Ascending aorta (tissue), 2 donors: Measurements from ENCODE around the gene PSAPL1. TPM values are rescaled to one million over a fixed set of nuclear protein-coding genes. Genes with fewer than 3 reads are reported as not detected.

Source experiments
- DNase-seq, 2 donors: peaks; one replicate each; pipeline ENCODE4 v3.0.0-alpha.2; 2019; ENCODE audit warnings: low spot score in 2 of 2
- H3K27ac ChIP-seq, 2 donors: fragments of 200-600 bp; sonication (generic); one replicate each; pipeline ENCODE4 v1.5.1; 2016 to 2017; ENCODE audit warnings: mild to moderate bottlenecking in 1 of 2
- H3K27me3 ChIP-seq: fragments of 200-600 bp; sonication (generic); one replicate; pipeline ENCODE4 v1.5.1; 2017
- H3K36me3 ChIP-seq, 2 donors: fragments of 200-600 bp; sonication (generic); one replicate each; pipeline ENCODE4 v1.5.1; 2016
- H3K4me1 ChIP-seq, 2 donors: fragments of 200-600 bp; sonication (generic); one replicate each; pipeline ENCODE4 v1.5.1; 2016 to 2017; ENCODE audit warnings: mild to moderate bottlenecking in 1 of 2
- H3K4me3 ChIP-seq, 2 donors: fragments of 200-600 bp; sonication (generic); one replicate each; pipeline ENCODE4 v1.5.1; 2016 to 2017; ENCODE audit warnings: mild to moderate bottlenecking in 1 of 2
- H3K9me3 ChIP-seq, 2 donors: fragments of 200-600 bp; sonication (generic); one replicate each; pipeline ENCODE4 v1.5.1; 2016
- intact Hi-C: fragments of 100-400 bp; cut with DNase I; formaldehyde crosslinking; loops from one replicate; pipeline ENCODE4 v1.15.1; 2023
- total RNA-seq: library from RNA; depleted of rRNA; stranded (reverse); fragments of >200 nt; gene quantifications from one replicate; pipeline ENCODE4 v1.1.0, GENCODE V29; 2016
- TF ChIP-seq, protein P1 (sequence below), 3 experiments: fragments of 200-600 bp in 2 of 3; fragments of 450-650 bp in 1 of 3; sonication (generic) in 2 of 3; IDR thresholded peaks; one replicate each; pipeline ENCODE4 v1.5.1; 2016 to 2019; ENCODE audit warnings: antibody characterized with exemption in 3 of 3, mild to moderate bottlenecking in 1 of 3, moderate library complexity in 1 of 3

PSAPL1 gene
- total RNA-seq, 1 donor from 2014 or later: not detected

DNA sequence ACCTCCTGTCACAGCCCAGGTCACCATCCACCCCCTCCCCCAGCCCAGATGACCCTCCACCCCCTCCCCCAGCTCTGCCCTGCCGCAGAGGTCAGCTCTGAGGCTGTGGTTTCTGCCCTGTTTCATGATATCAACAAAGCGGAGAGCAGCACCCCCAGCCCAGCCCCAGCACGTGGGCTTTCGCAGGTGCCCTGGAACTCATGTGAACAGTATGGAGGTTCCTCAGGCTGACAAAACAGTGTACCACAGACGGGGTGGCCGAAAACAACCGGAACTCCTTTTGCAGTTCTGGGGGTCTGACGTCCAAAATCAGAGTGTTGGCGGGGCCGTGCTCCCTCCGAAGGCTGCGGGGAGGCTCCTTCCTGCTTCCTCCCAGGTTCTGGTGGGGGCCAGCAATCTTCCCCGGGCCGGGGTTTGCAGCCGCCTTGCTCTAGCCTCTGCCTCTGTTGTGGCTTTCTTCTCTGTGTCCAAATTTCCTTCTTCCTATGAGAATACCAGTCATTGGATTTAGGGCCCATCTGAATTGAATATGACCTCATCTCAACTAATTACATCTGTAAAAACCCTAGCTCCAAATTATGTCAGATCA lies 7.9 kb upstream of the PSAPL1 start:
- Histone ChIP-seq H3K27me3 (no peaks in the 10 kb centered on the region), H3K4me3 (no peak overlapping the region), H3K4me1 (no peaks in the 10 kb centered on the region), H3K36me3 (no peaks in the 10 kb centered on the region), H3K9me3 (peaks cover 0 to 3% of the 10 kb centered on the region in 2 donors), H3K27ac (no peak overlapping the region)
- TF ChIP-seq, protein P1, sequence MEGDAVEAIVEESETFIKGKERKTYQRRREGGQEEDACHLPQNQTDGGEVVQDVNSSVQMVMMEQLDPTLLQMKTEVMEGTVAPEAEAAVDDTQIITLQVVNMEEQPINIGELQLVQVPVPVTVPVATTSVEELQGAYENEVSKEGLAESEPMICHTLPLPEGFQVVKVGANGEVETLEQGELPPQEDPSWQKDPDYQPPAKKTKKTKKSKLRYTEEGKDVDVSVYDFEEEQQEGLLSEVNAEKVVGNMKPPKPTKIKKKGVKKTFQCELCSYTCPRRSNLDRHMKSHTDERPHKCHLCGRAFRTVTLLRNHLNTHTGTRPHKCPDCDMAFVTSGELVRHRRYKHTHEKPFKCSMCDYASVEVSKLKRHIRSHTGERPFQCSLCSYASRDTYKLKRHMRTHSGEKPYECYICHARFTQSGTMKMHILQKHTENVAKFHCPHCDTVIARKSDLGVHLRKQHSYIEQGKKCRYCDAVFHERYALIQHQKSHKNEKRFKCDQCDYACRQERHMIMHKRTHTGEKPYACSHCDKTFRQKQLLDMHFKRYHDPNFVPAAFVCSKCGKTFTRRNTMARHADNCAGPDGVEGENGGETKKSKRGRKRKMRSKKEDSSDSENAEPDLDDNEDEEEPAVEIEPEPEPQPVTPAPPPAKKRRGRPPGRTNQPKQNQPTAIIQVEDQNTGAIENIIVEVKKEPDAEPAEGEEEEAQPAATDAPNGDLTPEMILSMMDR (IDR thresholded peaks at IDR 0.05): no peak
- intact Hi-C loops: no loop called here
- DNase-seq: no peak

DNA sequence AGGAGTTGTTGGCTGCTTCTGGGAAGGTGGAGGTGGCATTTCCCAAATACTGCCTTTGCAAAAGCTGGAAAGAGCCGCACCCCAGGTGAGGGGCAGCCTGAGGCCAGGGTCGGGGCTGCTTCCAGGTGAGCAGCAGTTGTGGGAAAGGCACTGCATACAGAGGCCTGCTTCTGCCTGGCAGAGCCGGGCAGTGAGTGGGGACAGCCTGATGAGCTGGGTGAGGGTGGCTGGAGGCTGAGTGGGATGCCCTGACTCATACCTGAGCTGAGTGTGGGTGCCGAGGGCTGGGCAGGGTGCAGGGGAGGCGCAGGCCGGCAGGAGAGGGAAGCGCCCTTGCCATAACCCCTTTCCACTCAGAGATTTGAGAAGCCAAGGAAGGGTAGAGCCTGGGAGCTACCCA lies 6.5 kb upstream of the PSAPL1 start:
- intact Hi-C loops: no loop called here
- DNase-seq: no peak
- H3K27ac ChIP-seq: no peak overlapping the region
- H3K4me1 ChIP-seq: no peaks in the 10 kb centered on the region
- H3K9me3 ChIP-seq: peaks cover 0 to 3% of the 10 kb centered on the region in 2 donors
- no peaks in the 10 kb centered on the region for H3K36me3 ChIP-seq
- no peaks in the 10 kb centered on the region for H3K27me3 ChIP-seq
- TF ChIP-seq, protein P1 (IDR thresholded peaks at IDR 0.05): no peak
- H3K4me3 ChIP-seq: no peak overlapping the region

DNA sequence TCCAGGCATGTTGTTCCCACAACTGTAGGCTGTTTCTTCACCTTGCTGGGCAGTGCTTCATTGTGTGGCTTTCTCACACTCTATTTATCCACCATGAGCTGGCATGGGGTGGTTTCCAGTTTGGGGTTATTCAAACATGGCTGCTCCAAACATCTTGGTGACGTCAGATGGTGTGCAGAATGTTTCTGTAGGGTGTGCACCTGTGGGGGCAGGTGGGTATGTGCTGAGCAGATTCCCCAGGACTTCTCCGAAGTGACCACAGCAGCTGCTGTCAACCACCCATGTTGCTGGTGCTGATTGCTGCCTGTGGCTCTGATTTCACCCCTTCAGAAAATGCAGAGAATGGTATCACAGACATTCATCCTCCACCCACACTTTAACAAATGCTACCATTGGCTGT lies 5.0 kb upstream of the PSAPL1 start:
- no peaks in the 10 kb centered on the region for H3K36me3 ChIP-seq
- no peak overlapping the region for H3K4me3 ChIP-seq
- H3K27ac ChIP-seq: no peak overlapping the region
- no peak for DNase-seq
- H3K9me3 ChIP-seq: peaks cover 0 to 3% of the 10 kb centered on the region in 2 donors
- intact Hi-C loops: no loop called here
- TF ChIP-seq, protein P1 (IDR thresholded peaks at IDR 0.05): no peak
- no peaks in the 10 kb centered on the region for H3K4me1 ChIP-seq
- H3K27me3 ChIP-seq: no peaks in the 10 kb centered on the region

DNA sequence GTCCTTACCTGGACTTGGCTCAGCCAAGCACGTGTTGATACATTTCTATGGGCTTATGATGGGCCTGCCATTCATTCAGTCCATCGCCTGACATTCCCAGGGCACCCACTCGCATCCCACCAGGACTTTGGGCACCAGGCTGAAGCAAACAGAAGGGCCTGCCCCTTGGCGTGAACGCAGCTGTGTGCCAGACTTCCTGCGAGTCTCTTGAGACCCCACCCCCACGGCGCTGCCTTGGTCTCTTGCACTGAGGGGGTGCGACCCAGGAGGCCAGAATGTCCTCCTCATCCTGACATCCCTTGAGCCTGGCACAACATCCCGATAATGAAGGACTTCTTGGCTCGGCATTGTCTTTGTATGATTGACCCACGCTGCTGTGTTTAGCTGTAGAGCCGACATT lies 1.5 kb upstream of the PSAPL1 start:
- TF ChIP-seq, protein P1 (IDR thresholded peaks at IDR 0.05): no peak
- Histone ChIP-seq H3K36me3 (no peaks in the 10 kb centered on the region), H3K9me3 (peaks cover 0 to 3% of the 10 kb centered on the region in 2 donors), H3K4me3 (no peak overlapping the region), H3K27ac (no peak overlapping the region), H3K4me1 (no peaks in the 10 kb centered on the region), H3K27me3 (no peaks in the 10 kb centered on the region)
- intact Hi-C loops: no loop called here
- DNase-seq: no peak

DNA sequence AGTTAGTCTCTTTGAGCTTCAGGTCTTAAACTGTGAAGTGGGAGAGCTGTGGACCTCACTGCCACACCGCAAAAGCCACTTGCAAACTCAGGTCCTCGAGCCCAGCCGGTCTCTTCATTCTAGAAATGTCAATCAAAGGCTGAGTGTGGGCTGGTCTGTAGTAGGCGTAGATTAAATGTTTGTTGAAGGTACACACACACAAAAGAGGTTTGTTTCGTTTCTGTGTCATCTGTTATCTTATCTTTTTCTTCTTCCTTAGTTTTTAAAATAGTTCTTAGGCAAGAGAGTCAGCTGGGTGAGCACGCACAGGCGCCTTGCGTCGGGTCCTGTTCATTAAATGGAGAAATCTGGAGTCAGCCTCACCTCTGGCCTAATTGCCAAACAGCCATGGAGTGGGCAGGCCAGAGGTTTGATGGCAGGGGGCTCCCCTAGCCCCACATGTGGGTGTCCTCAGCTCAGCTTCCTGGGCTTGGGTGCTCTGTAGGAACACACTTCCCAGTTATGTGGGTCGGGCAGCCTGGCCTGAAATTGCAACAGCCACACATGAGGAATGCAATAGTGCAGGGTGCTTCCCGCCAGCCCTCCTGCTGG lies 836 bp upstream of the PSAPL1 start:
- TF ChIP-seq, protein P1 (IDR thresholded peaks at IDR 0.05): no peak
- Histone ChIP-seq H3K27me3 (no peaks in the 10 kb centered on the region), H3K9me3 (peaks cover 0 to 3% of the 10 kb centered on the region in 2 donors), H3K27ac (no peak overlapping the region), H3K36me3 (no peaks in the 10 kb centered on the region), H3K4me3 (no peak overlapping the region), H3K4me1 (no peaks in the 10 kb centered on the region)
- intact Hi-C loops: no loop called here
- no peak for DNase-seq
